ENCODE results near the gene GSN. TPM values are rescaled to one million over a fixed set of nuclear protein-coding genes. Genes with fewer than 3 reads are reported as not detected.

Gene GSN
- total RNA-seq, 5 donors from 2014 or later (not counting 1 experiment from before 2014, with no cell fraction given) = 6.3 to 8.8 (median 8.4) TPM

DNA sequence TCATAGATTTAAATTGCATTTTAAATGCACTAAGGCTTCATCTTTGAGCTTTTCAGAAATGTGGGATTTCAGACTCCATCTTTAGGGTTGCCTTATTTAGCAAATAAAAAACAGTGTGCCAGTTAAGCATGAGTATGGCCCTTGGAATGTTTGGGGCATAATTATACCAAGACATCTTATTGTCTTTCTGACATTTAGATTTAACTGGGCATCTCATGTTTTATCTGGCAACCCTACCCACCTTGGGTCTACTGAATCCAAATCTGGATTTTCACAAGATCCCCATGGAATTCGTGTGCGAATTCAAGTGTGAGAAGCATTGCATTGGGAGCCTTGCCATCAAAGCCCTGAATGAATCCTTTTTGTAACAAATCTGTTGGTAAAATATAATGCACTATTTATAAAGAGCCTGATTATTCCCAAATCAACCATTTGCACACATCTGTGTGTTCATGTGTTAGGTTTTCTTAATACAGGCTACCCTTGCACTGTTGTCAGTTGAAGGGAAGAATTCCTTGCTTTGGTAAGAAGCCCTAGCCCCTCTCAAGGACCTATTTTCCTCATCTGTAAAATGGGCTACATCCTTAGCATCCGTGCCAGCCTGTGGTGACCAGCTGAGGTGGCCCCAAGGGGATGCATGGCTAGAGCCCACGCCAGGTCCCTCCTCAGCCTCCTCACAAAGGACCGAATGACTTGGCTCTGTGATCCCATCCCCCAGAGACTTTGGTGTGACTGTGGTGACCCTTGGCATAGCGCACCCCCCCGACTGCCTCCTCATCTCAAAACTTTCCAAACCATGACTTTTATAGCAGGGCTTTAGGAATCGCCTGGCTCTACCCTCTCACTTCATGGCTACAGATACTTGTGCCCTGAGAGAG lies 8.1 kb downstream of the GSN start:
- POLR2A ChIA-PET = interaction anchor here in 1 of 2 donors (0.5 kb wide), 1 partner anchor 175 kb away, joined by 3 read pairs; no protein-coding TSS in a partner anchor
- 77% methylated on average over 5 of the region's 8 CpGs for WGBS (ENCODE audit: insufficient coverage)
- Mint-ChIP-seq H3K4me1 (peaks cover 3 to 6% (median 5%) of the 10 kb centered on the region in 3 donors), H3K27ac (no peak overlapping the region), H3K4me3 (no peak overlapping the region), H3K36me3 (no peaks in the 10 kb centered on the region), H3K9me3 (no peaks in the 10 kb centered on the region), H3K27me3 (no peaks in the 10 kb centered on the region)
- DNase-seq = no peak
- no peaks in the 10 kb centered on the region for H3K4me1 ChIP-seq (ENCODE audit: control insufficient read depth in 1 of 2, extremely low read depth in 1 of 2, insufficient read depth in 2 of 2, low read length in 2 of 2)
- no peaks in the 10 kb centered on the region for H3K9me3 ChIP-seq
- no peak overlapping the region for H3K4me3 ChIP-seq (ENCODE audit: control insufficient read depth in 1 of 2, extremely low read depth in 1 of 2, low read length in 1 of 2)
- H3K27me3 ChIP-seq (replicated peaks in 1 of 2; ENCODE audit: control insufficient read depth in 2 of 2, extremely low read depth in 1 of 2, insufficient read depth in 2 of 2, low read length in 1 of 2) = no peaks in the 10 kb centered on the region
- H3K27ac ChIP-seq (ENCODE audit: low read length) = no peak overlapping the region
- H3K36me3 ChIP-seq (ENCODE audit: control insufficient read depth in 2 of 2, extremely low read depth in 1 of 2, insufficient read depth in 1 of 2, low read length in 1 of 2) = no peaks in the 10 kb centered on the region
- ATAC-seq (replicated peaks in 1 of 4) = no peak
- CTCF ChIA-PET = interaction anchor here in 1 of 2 donors (0.6 kb wide), 1 partner anchor 109 kb away, joined by 3 read pairs; no protein-coding TSS in a partner anchor

DNA sequence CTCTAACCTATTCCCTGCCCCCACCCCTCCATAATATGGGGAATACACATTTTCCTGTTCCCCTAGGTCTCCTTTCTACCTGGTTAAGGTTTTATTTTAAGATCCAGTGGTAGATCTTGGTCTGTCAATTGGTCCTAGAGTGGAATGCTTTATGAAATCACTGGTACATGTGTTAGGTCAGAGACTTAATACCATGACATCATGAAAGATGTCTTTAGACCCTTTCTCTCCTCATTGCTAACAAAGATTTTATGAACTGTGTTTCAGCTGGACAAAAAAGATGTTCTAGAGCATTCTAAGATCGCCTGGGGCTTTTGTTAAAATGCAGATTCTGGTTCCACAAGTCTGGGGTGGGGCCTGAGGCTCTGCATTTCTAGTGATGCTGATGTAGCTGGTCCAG lies 9.1 kb downstream of the GSN start:
- DNase-seq = no peak
- Mint-ChIP-seq H3K27me3 (no peaks in the 10 kb centered on the region), H3K36me3 (no peaks in the 10 kb centered on the region), H3K27ac (no peak overlapping the region), H3K4me3 (no peak overlapping the region), H3K9me3 (no peaks in the 10 kb centered on the region), H3K4me1 (peaks cover 5 to 6% (median 5%) of the 10 kb centered on the region in 3 donors)
- Histone ChIP-seq H3K4me1 (ENCODE audit: control insufficient read depth in 1 of 2, extremely low read depth in 1 of 2, insufficient read depth in 2 of 2, low read length in 2 of 2) (no peaks in the 10 kb centered on the region), H3K27ac (ENCODE audit: low read length) (no peak overlapping the region), H3K4me3 (ENCODE audit: control insufficient read depth in 1 of 2, extremely low read depth in 1 of 2, low read length in 1 of 2) (no peak overlapping the region), H3K27me3 (replicated peaks in 1 of 2; ENCODE audit: control insufficient read depth in 2 of 2, extremely low read depth in 1 of 2, insufficient read depth in 2 of 2, low read length in 1 of 2) (no peaks in the 10 kb centered on the region), H3K9me3 (no peaks in the 10 kb centered on the region), H3K36me3 (ENCODE audit: control insufficient read depth in 2 of 2, extremely low read depth in 1 of 2, insufficient read depth in 1 of 2, low read length in 1 of 2) (no peaks in the 10 kb centered on the region)
- ChIA-PET POLR2A (no interaction called here), CTCF (interaction anchor here in 1 of 2 donors (0.5 kb wide), 1 partner anchor 470 kb away, joined by 3 read pairs; no protein-coding TSS in a partner anchor)
- WGBS (ENCODE audit: insufficient coverage) = 80% methylated on average over 1 of the region's 1 CpG
- no peak for ATAC-seq (replicated peaks in 1 of 4)

DNA sequence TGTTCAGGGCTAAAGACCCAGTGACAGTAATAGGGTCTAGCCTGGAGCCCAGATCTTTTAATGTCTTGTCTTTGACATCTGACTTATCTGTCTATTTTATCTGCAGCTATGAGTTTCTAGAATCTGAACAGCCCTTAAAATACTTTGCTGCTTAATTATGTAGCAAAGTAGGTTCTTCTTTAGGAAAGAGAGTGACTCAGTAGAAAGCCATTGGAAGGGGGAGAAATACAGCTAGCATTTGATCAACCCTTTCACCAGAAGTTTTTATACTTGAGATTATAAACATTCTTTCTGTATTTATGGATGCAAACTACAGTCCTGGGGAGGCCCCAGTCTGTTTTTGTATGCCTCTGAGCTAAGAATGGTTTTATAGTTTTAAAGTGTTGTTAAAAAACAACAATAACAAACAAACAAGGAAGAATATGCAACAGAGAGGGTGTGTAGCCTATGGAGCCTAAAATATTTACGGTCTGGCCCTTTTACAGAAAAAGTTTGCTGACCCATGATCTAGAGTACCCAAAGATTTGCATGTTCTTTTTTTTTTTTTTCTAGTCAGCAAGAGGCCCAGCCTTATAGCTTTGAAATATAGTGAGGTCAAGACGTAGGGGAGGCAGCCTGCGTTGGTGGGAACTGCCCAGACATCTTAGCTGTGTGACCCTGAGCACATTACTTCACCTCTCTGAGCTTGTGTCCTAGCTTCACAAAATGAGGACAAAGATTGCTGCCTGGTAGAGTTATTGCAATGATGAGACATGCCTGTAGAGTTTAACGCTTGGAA lies 9.7 kb downstream of the GSN start:
- no peaks in the 10 kb centered on the region for H3K36me3 Mint-ChIP-seq

DNA sequence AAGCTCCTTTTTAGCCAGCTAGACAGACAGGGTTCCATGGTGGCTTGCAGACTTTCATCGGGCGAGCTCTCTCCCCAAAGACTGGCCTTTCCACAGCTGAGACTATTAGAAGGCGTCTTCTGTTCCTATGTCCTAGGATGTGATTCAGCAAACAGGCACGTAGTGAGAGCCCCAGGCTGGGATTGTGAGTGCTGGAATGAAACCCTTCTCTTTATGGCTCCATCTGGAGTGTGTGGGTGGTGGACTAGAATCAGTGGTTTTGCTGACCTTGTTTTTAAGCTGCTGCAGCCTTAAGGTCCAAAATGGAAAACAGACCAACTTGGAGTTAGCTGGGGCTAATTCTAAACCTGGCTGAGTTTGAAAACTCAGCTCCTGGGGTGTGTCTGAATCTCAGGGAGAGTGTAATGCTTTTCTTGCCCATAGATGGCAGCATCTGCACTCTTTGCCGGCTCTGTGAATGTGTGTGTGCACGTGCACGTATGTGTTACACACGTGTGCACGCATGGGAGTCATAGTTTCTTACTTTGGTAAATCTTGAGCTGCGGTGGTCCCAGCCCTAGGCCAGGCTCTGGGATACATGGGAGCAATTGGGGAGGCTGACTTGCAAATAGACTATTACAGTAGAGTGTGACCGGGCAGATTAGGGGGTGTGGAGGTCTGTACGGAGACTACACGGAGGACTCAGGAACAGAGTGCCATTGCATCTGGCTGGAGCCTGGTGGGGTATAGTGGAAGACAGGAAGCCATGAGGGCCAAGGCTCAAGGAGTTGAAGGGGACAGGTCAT lies 10.7 kb downstream of the GSN start:
- H3K27me3 ChIP-seq (replicated peaks in 1 of 2; ENCODE audit: control insufficient read depth in 2 of 2, extremely low read depth in 1 of 2, insufficient read depth in 2 of 2, low read length in 1 of 2) = no peaks in the 10 kb centered on the region
- Mint-ChIP-seq H3K9me3 (no peaks in the 10 kb centered on the region), H3K36me3 (peaks cover 3% of the 10 kb centered on the region), H3K4me1 (peaks cover 5 to 6% (median 5%) of the 10 kb centered on the region in 3 donors), H3K4me3 (no peak overlapping the region), H3K27ac (no peak overlapping the region), H3K27me3 (no peaks in the 10 kb centered on the region)
- CTCF ChIA-PET = interaction anchor here (0.6 to 1.2 kb wide), 5 partner anchors 19 to 126 kb away, joined by 3 read pairs; no protein-coding TSS in a partner anchor
- WGBS (ENCODE audit: insufficient coverage) = 35% methylated on average over 9 of the region's 13 CpGs
- ATAC-seq (replicated peaks in 1 of 4) = peak; percentile 65 to 77 (median 68)
- H3K4me1 ChIP-seq (ENCODE audit: control insufficient read depth in 1 of 2, extremely low read depth in 1 of 2, insufficient read depth in 2 of 2, low read length in 2 of 2) = no peaks in the 10 kb centered on the region
- DNase-seq = peak in 15 of 35 experiments; percentile 10 to 53 (median 16)
- POLR2A ChIA-PET = no interaction called here
- no peaks in the 10 kb centered on the region for H3K36me3 ChIP-seq (ENCODE audit: control insufficient read depth in 2 of 2, extremely low read depth in 1 of 2, insufficient read depth in 1 of 2, low read length in 1 of 2)
- no peak overlapping the region for H3K4me3 ChIP-seq (ENCODE audit: control insufficient read depth in 1 of 2, extremely low read depth in 1 of 2, low read length in 1 of 2)
- H3K9me3 ChIP-seq = no peaks in the 10 kb centered on the region
- H3K27ac ChIP-seq (ENCODE audit: low read length) = no peak overlapping the region

More for the DNA sequence above, 9.7 kb downstream of the GSN start:
- Histone ChIP-seq H3K27ac (ENCODE audit: low read length) (no peak overlapping the region), H3K4me1 (ENCODE audit: control insufficient read depth in 1 of 2, extremely low read depth in 1 of 2, insufficient read depth in 2 of 2, low read length in 2 of 2) (no peaks in the 10 kb centered on the region), H3K4me3 (ENCODE audit: control insufficient read depth in 1 of 2, extremely low read depth in 1 of 2, low read length in 1 of 2) (no peak overlapping the region), H3K36me3 (ENCODE audit: control insufficient read depth in 2 of 2, extremely low read depth in 1 of 2, insufficient read depth in 1 of 2, low read length in 1 of 2) (no peaks in the 10 kb centered on the region), H3K27me3 (replicated peaks in 1 of 2; ENCODE audit: control insufficient read depth in 2 of 2, extremely low read depth in 1 of 2, insufficient read depth in 2 of 2, low read length in 1 of 2) (no peaks in the 10 kb centered on the region), H3K9me3 (no peaks in the 10 kb centered on the region)
- Mint-ChIP-seq H3K27me3 (no peaks in the 10 kb centered on the region), H3K9me3 (no peaks in the 10 kb centered on the region), H3K4me3 (no peak overlapping the region), H3K27ac (no peak overlapping the region), H3K4me1 (peaks cover 5 to 6% (median 5%) of the 10 kb centered on the region in 3 donors)
- WGBS (ENCODE audit: insufficient coverage) = 100% methylated on average over 2 of the region's 4 CpGs
- DNase-seq = no peak
- POLR2A ChIA-PET = no interaction called here
- CTCF ChIA-PET = interaction anchor here (0.5 to 0.6 kb wide), 3 partner anchors 20 to 470 kb away, joined by 3 read pairs; no protein-coding TSS in a partner anchor
- no peak for ATAC-seq (replicated peaks in 1 of 4)

DNA sequence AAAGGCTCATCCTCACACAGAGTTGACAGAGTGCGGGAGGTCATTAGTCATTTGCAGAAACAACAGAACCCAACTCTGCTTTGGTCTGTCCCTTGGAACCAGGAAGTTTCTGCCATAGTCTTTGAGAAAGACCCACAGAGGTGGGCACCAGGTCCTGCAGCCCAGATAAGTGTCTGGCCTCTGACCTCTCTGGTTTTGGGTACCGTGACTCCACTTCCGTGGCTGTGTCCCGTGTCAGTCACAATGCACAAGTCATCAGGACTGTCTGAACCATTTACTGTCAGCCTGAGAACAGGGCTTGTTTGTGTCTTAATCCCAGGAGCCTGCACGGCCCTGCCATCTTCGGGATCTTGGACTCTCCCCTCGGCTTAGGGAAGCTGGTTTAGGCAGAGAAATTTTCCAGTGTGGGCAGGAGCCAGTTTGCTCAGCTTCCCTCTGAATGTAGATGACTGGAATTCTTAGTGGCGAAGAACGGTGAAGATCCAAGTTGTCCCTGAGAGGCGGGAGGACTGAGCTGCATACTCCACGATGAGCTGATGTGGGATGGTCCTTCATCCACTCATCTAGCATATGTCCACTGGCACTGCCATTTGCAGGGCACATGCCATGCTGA lies 11.9 kb downstream of the GSN start:
- peaks cover 3% of the 10 kb centered on the region for H3K36me3 Mint-ChIP-seq
- Histone ChIP-seq H3K4me3 (ENCODE audit: control insufficient read depth in 1 of 2, extremely low read depth in 1 of 2, low read length in 1 of 2) (no peak overlapping the region), H3K36me3 (ENCODE audit: control insufficient read depth in 2 of 2, extremely low read depth in 1 of 2, insufficient read depth in 1 of 2, low read length in 1 of 2) (no peaks in the 10 kb centered on the region), H3K27me3 (replicated peaks in 1 of 2; ENCODE audit: control insufficient read depth in 2 of 2, extremely low read depth in 1 of 2, insufficient read depth in 2 of 2, low read length in 1 of 2) (no peaks in the 10 kb centered on the region), H3K4me1 (ENCODE audit: control insufficient read depth in 1 of 2, extremely low read depth in 1 of 2, insufficient read depth in 2 of 2, low read length in 2 of 2) (no peaks in the 10 kb centered on the region), H3K9me3 (no peaks in the 10 kb centered on the region), H3K27ac (ENCODE audit: low read length) (no peak overlapping the region)
- DNase-seq (no peak), ATAC-seq (replicated peaks in 1 of 4) (no peak)
- no peaks in the 10 kb centered on the region for H3K9me3 Mint-ChIP-seq
- H3K4me1 Mint-ChIP-seq = peaks cover 5 to 6% (median 5%) of the 10 kb centered on the region in 3 donors
- no peak overlapping the region for H3K27ac Mint-ChIP-seq
- 93% methylated on average over 6 of the region's 11 CpGs for WGBS (ENCODE audit: insufficient coverage)
- CTCF ChIA-PET = no interaction called here
- H3K4me3 Mint-ChIP-seq = no peak overlapping the region
- H3K27me3 Mint-ChIP-seq = no peaks in the 10 kb centered on the region
- POLR2A ChIA-PET = no interaction called here
